ENCODE measurements around the gene AJM1.

The AJM1 gene

DNA sequence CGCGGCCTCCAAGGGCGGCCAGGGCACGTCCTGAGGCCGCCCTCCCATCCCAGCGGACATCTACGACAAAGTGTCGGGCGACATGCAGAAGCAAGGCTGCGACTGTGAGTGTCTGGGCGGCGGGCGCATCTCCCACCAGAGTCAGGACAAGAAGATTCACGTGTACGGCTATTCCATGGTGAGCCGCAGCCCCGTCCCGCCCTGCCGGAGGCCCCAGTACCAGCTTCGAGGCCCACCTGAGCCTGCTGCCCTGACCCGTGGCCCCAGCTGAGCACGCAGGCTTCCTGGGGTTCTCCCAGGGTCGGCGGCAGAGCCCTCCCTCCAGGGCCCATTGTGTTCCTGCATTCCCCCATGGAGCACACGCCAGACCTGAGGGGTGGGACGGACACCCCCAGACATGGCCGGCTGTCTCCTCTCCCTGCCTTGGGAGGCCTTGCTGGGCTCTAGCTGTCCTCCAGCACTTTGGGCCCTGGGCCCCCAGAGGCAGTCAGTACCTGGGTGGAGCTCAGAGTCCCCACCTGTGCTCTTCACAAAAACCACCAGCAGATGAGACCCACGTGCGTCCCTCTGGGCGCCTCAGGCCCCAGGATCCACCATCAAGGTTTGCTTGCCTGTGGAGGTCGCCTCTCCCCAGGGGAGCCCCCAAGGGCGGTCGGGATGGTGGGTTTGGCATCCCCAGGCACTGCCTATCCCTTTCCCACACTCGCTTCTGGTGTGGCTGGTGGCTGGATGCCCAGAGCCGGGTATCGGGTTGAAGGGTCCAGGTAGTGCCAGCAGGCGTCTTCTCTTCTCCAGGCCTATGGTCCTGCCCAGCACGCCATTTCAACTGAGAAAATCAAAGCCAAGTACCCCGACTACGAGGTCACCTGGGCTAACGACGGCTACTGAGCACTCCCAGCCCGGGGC lies 7.9 kb downstream of the AJM1 start:
- TF ChIP-seq, protein P1, sequence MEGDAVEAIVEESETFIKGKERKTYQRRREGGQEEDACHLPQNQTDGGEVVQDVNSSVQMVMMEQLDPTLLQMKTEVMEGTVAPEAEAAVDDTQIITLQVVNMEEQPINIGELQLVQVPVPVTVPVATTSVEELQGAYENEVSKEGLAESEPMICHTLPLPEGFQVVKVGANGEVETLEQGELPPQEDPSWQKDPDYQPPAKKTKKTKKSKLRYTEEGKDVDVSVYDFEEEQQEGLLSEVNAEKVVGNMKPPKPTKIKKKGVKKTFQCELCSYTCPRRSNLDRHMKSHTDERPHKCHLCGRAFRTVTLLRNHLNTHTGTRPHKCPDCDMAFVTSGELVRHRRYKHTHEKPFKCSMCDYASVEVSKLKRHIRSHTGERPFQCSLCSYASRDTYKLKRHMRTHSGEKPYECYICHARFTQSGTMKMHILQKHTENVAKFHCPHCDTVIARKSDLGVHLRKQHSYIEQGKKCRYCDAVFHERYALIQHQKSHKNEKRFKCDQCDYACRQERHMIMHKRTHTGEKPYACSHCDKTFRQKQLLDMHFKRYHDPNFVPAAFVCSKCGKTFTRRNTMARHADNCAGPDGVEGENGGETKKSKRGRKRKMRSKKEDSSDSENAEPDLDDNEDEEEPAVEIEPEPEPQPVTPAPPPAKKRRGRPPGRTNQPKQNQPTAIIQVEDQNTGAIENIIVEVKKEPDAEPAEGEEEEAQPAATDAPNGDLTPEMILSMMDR (IDR thresholded peaks at IDR 0.05; ENCODE audit: low read depth, low read length, missing control alignments): no peak
- DNase-seq (ENCODE audit: low read depth): no peak
- peak overlapping the region; percentile 67 for H3K4me3 ChIP-seq (ENCODE audit: low read depth, low read length)

DNA sequence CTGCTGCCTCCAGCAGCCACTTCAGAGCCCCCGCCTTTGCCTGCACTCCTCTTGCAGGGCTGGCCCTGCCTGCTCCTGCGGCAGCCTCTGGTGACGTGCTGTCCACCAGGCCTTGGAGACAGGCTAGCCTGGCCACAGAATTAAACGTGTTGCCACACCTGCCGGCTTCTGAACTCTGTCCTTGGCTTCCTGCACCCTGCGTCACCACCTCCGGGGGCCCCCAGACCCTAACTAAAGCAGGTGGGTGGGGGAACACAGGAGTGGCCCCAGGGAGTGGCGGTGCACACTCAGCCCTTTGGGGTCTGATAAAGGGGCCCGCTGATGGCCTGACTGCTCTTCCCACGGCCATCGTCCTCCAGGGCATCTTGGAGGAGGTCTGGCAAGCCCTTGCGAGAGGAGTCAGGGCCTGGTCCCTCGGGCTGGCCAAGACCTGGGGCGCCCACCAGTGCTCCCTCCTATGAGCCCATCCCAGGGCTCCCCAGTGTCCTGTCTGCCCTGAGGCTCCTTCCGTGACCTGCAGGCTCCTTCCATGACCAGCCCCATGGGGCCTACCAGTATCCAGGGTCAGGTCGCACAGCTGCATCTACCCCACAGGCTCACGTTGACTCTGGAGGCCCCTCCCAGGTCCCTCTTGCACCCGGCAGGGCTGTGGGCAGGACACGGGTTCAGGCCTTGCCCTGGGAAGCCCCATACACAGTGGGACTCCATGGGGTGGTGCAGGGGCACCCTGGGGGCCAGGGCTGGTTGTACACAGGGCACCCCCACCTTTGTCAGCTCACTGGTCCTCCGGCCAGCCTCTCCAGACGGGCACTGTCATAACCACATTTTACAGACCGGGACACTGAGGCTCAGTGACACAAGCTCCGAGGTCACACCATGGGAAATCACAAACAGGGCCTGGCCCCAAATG lies 8.8 kb downstream of the AJM1 start:
- DNase-seq (ENCODE audit: low read depth): no peak
- H3K4me3 ChIP-seq (ENCODE audit: low read depth, low read length): no peak overlapping the region

DNA sequence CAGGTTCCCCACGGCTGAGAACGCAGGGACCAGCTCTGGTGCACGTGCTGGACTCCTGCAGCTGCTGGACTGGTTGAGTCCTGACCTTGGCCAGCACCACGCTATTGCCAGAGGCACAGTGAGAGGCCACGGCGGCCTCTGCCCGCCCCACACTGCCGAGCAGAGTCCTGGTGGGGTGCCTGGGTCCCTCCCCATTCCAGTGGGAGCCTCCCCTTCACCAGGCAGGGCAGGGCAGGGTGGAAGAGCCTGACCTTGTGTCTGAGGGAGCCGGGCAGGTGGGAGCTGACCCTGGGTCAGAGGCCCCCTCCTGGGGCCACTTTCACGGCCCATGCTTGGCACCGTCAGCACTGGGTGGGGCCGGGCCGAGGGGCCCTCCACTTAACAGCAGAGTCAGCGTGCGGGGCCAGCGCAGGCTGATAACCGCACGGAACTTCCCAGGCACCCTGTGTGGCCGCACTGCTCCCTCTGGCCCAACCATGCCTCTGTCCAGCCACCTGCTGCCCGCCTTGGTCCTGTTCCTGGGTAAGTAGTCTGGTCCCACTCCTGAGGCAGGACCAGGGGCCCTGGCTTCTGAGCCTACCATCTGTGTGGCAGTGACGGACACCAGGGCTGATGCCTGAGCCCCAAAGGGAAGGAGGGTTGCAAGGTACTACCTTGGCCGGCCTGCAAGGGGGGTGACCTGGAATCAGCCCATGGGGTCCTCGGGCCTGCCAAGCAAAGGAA lies 9.8 kb downstream of the AJM1 start, which contains the start of gene MAMDC4:
TSS of gene MAMDC4 (plus strand) at position 406 of the 723 bp plus-strand sequence. CDS start at position 477, 71 bp downstream.
- TF ChIP-seq, protein P1 (IDR thresholded peaks at IDR 0.05; ENCODE audit: low read depth, low read length, missing control alignments): no peak
- no peak for DNase-seq (ENCODE audit: low read depth)
- H3K4me3 ChIP-seq (ENCODE audit: low read depth, low read length): no peak within 1 kb of the TSS

More for the DNA sequence above, 8.8 kb downstream of the AJM1 start:
- TF ChIP-seq, protein P1 (IDR thresholded peaks at IDR 0.05; ENCODE audit: low read depth, low read length, missing control alignments): no peak

DNA sequence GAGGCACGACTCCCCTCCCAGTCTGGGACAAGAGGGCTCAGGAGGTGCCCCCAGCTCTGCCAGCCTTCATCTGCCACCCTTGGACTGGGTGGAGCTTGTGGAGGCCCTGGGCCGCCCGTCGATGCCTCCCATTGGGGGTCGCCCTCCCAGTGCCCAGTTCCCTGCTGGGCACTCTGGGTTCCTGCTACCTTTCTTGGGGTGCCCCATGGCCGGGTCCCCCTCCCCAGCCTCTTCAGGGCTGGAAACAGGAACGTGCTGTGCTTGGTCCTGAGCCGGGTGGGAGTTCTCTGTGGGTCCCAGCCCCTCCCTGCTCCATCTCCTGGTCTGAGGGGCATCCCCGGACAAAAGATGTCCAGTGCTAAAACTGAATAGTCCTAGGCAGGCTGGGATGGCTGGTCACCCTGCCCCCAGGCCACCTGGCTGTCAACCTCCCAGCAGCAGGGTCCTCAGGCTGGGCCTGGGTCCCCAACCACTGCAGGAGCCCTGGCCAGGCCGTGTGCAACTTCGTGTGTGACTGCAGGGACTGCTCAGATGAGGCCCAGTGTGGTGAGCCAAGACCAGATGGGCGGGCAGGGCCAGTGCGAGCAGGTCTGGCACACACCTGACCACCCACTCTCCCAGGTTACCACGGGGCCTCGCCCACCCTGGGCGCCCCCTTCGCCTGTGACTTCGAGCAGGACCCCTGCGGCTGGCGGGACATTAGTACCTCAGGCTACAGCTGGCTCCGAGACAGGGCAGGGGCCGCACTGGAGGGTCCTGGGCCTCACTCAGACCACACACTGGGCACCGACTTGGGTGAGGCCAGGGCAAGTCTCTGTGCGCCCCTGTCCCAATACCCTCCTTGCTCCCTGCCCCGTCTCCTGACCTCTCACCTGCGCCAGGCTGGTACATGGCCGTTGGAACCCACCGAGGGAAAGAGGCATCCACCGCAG lies 10.7 kb downstream of the AJM1 start:
- TF ChIP-seq, protein P1 (IDR thresholded peaks at IDR 0.05; ENCODE audit: low read depth, low read length, missing control alignments): no peak
- no peak overlapping the region for H3K4me3 ChIP-seq (ENCODE audit: low read depth, low read length)
- DNase-seq (ENCODE audit: low read depth): no peak

DNA sequence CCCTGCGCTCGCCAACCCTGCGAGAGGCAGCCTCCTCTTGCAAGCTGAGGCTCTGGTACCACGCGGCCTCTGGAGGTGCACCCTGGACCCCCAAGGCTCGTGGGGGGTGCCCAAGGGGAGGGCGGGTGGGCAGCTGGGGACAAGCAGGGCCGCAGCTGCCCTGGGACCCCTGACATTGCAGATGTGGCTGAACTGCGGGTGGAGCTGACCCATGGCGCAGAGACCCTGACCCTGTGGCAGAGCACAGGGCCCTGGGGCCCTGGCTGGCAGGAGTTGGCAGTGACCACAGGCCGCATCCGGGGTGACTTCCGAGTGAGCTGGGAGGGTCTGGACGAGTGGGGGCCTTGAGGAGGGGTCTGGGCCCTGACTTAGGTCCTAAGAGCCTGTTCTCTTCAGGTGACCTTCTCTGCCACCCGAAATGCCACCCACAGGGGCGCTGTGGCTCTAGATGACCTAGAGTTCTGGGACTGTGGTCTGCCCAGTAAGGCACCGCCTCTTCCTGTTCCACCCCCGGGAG lies 11.4 kb downstream of the AJM1 start:
- TF ChIP-seq, protein P1 (IDR thresholded peaks at IDR 0.05; ENCODE audit: low read depth, low read length, missing control alignments): peak; percentile 36
- no peak overlapping the region for H3K4me3 ChIP-seq (ENCODE audit: low read depth, low read length)
- DNase-seq (ENCODE audit: low read depth): no peak

Measured in GM12864 (cell line).